HepG2 (cell line): ENCODE data around the gene FEV. TPM values are rescaled to one million over a fixed set of nuclear protein-coding genes. Genes with fewer than 3 reads are reported as not detected.

Experiments
- ARNT2 ChIP-seq: sonication (generic); formaldehyde crosslinking; IDR thresholded peaks from 2 replicates; pipeline ENCODE4 v1.8.0; 2022; ENCODE audit warnings: mild to moderate bottlenecking, low read depth, missing genetic modification reagents, moderate library complexity
- GLI4 ChIP-seq: sonication (generic); formaldehyde crosslinking; IDR thresholded peaks from 2 replicates; pipeline ENCODE4 v1.5.1; 2020; ENCODE audit warnings: missing genetic modification reagents, mild to moderate bottlenecking, moderate library complexity, borderline replicate concordance
- HOXD1 ChIP-seq: sonication (generic); formaldehyde crosslinking; IDR thresholded peaks from 2 replicates; pipeline ENCODE4 v1.5.0; 2020; ENCODE audit warnings: missing genetic modification reagents
- KDM6A ChIP-seq: IDR thresholded peaks from 2 replicates; pipeline ENCODE4 v1.6.1; 2016; ENCODE audit warnings: low read depth
- NR3C1 ChIP-seq: sonication (generic); formaldehyde crosslinking; IDR thresholded peaks from 2 replicates; pipeline ENCODE4 v1.4.0; 2020; ENCODE audit warnings: missing genetic modification reagents
- SALL1 ChIP-seq: sonication (generic); formaldehyde crosslinking; IDR thresholded peaks from 2 replicates; pipeline ENCODE4 v1.8.0; 2022; ENCODE audit warnings: mild to moderate bottlenecking, missing genetic modification reagents
- SSRP1 ChIP-seq: IDR thresholded peaks from 2 replicates; pipeline ENCODE4 v1.6.1; 2016; ENCODE audit warnings: control low read depth
- ZBTB21 ChIP-seq: sonication (generic); formaldehyde crosslinking; IDR thresholded peaks from 2 replicates; pipeline ENCODE4 v1.4.0; 2020; ENCODE audit warnings: missing genetic modification reagents
- ZBTB8A ChIP-seq: sonication (generic); formaldehyde crosslinking; IDR thresholded peaks from 2 replicates; pipeline ENCODE4 v1.4.0; 2020; ENCODE audit warnings: mild to moderate bottlenecking, low read depth, missing genetic modification reagents, borderline replicate concordance
- ZNF160 ChIP-seq: sonication (generic); formaldehyde crosslinking; IDR thresholded peaks from 2 replicates; pipeline ENCODE4 v1.8.0; 2022; ENCODE audit warnings: mild to moderate bottlenecking, inconsistent platforms, missing genetic modification reagents
- ZNF20 ChIP-seq: sonication (generic); formaldehyde crosslinking; IDR thresholded peaks from 2 replicates; pipeline ENCODE4 v1.4.0; 2020; ENCODE audit warnings: mild to moderate bottlenecking, moderate library complexity, missing genetic modification reagents
- ZNF234 ChIP-seq: sonication (generic); formaldehyde crosslinking; conservative IDR thresholded peaks from 2 replicates; pipeline ENCODE4 v1.5.1; 2020; ENCODE audit warnings: mild to moderate bottlenecking, missing genetic modification reagents
- ZNF282 ChIP-seq: fragments of 450-650 bp; IDR thresholded peaks from 2 replicates; pipeline ENCODE4 v1.6.1; 2018; ENCODE audit not compliant: partially characterized antibody
- ZNF335 ChIP-seq: sonication (generic); formaldehyde crosslinking; IDR thresholded peaks from 2 replicates; pipeline ENCODE4 v1.4.0; 2020; ENCODE audit warnings: missing genetic modification reagents
- ZNF552 ChIP-seq: sonication (generic); formaldehyde crosslinking; IDR thresholded peaks from 2 replicates; pipeline ENCODE4 v1.9.0; 2022; ENCODE audit warnings: missing genetic modification reagents, mild to moderate bottlenecking, borderline replicate concordance
- ZNF652 ChIP-seq: IDR thresholded peaks from 2 replicates; pipeline ENCODE4 v1.6.1; 2016; ENCODE audit warnings: low read depth, borderline replicate concordance
- ZNF709 ChIP-seq: sonication (generic); formaldehyde crosslinking; IDR thresholded peaks from 2 replicates; pipeline ENCODE4 v1.5.0; 2020; ENCODE audit warnings: mild to moderate bottlenecking, missing genetic modification reagents
- ZNF749 ChIP-seq: sonication (generic); formaldehyde crosslinking; IDR thresholded peaks from 2 replicates; pipeline ENCODE4 v1.8.0; 2022; ENCODE audit warnings: mild to moderate bottlenecking, missing genetic modification reagents, moderate library complexity, borderline replicate concordance
- polyA plus RNA-seq, 8 experiments: library from polyadenylated mRNA; depleted of rRNA in 3 of 8; stranded (reverse) in 7 of 8; unstranded in 1 of 8; fragments of >200 nt; fragmentation: Illumina TruSeq in 4 of 8; extraction: Trizol in 4 of 8; gene quantifications; 2 replicates each; pipeline versions ENCODE4 v1.2.1 to v1.2.3, GENCODE V29; 2011 to 2016; ENCODE audit warnings: low read depth in 4 of 8, missing spikeins in 1 of 8, mixed read lengths in 1 of 8; ENCODE audit not compliant: insufficient read depth in 1 of 8
- total RNA-seq, 5 experiments: library from RNA; depleted of rRNA; stranded (reverse); fragments of >200 nt; fragmentation: Illumina TruSeq; extraction: Trizol; gene quantifications; 2 replicates each; pipeline ENCODE4 v1.2.3, GENCODE V29; 2016; ENCODE audit warnings: low read depth in 1 of 5
- TF ChIP-seq, protein P1 (sequence below): IDR thresholded peaks from 2 replicates; pipeline ENCODE4 v1.6.1; 2016; ENCODE audit warnings: low read depth, borderline replicate concordance
- TF ChIP-seq, protein P2 (sequence below): fragments of 450-650 bp; IDR thresholded peaks from 2 replicates; pipeline ENCODE4 v1.6.1; 2017
- TF ChIP-seq, protein P3 (sequence below): sonication (generic); formaldehyde crosslinking; IDR thresholded peaks from 2 replicates; pipeline ENCODE4 v1.4.0; 2020; ENCODE audit warnings: missing genetic modification reagents
- TF ChIP-seq, protein P4 (sequence below): sonication (generic); formaldehyde crosslinking; IDR thresholded peaks from 2 replicates; pipeline ENCODE4 v1.4.0; 2020; ENCODE audit warnings: missing genetic modification reagents
- TF ChIP-seq, protein P5 (sequence below): IDR thresholded peaks from 2 replicates; pipeline ENCODE4 v1.6.1; 2016; ENCODE audit warnings: control low read depth
- TF ChIP-seq, protein P6 (sequence below): IDR thresholded peaks from 2 replicates; pipeline ENCODE4 v1.6.1; 2012; ENCODE audit warnings: inconsistent platforms
- TF ChIP-seq, protein P7 (sequence below): sonication (generic); formaldehyde crosslinking; IDR thresholded peaks from 2 replicates; pipeline ENCODE4 v1.4.0; 2020; ENCODE audit warnings: mild to moderate bottlenecking, missing genetic modification reagents

The FEV gene
- total and polyA plus RNA-seq, 2 of the 13 experiments (the other 11 are each of a cell fraction or from before 2014, with no cell fraction given): not detected

DNA sequence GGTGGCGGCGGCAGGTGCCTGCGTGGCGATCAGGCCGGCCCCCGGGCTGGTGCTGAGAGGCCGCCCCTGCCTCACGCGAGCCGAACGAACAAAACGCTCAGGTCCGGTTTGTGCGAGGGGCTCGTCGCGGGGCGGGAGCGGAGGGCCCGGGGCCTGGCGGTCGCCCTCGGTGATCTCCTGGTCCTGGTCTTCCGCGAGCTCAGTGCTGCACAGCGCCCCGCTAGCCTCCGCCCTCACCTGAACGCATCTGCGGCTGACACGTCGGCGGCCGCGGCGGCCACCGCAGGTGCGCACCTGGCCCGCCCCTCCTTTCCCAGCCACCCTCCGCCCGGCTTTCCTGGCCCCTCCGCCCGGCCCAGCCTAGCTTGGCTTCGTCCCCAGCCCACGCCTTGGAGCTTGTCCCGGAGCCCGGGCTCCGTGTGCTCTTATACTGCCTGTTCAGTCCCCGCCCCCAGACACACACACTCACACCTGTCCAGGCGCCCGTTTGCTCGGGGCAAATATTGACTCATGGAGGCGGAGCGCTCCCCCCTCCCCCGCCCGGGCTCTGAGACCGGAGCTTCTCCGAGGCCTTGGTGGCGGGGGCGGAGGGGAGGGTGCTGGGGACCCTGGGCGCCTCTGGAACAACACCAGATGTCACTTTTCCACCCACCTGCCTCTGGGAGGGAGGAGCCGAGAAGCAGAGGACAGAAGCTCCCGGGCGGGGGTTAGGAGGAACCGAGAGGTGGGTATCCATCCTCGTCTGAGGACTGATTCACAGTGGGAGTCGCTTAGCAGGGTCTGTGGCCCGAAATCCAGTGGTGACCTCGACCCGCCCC, 16.8 kb upstream of the FEV start (continued):
- TF ChIP-seq ZNF552: 0 out of 2 replicates have a peak, but pooled peaks have one; percentile 8
- TF ChIP-seq ZNF282: no peak
- TF ChIP-seq, protein P1, sequence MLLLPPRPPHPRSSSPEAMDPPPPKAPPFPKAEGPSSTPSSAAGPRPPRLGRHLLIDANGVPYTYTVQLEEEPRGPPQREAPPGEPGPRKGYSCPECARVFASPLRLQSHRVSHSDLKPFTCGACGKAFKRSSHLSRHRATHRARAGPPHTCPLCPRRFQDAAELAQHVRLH (CRISPR knock-in tag): no peak; the same call in 1 of the 2 replicates
- TF ChIP-seq, protein P2, sequence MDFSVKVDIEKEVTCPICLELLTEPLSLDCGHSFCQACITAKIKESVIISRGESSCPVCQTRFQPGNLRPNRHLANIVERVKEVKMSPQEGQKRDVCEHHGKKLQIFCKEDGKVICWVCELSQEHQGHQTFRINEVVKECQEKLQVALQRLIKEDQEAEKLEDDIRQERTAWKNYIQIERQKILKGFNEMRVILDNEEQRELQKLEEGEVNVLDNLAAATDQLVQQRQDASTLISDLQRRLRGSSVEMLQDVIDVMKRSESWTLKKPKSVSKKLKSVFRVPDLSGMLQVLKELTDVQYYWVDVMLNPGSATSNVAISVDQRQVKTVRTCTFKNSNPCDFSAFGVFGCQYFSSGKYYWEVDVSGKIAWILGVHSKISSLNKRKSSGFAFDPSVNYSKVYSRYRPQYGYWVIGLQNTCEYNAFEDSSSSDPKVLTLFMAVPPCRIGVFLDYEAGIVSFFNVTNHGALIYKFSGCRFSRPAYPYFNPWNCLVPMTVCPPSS: no peak
- TF ChIP-seq ZNF652 (CRISPR knock-in tag): no peak
- no peak for TF ChIP-seq KDM6A (CRISPR knock-in tag)
- TF ChIP-seq ZBTB21: no peak
- TF ChIP-seq HOXD1 (CRISPR knock-in tag): peak; percentile 85; the same call in 1 of the 2 replicates
- no peak for TF ChIP-seq ZNF234 (CRISPR knock-in tag)
- TF ChIP-seq ZNF160 (CRISPR knock-in tag): peak; percentile 65; the same call in 1 of the 2 replicates
- TF ChIP-seq, protein P3, sequence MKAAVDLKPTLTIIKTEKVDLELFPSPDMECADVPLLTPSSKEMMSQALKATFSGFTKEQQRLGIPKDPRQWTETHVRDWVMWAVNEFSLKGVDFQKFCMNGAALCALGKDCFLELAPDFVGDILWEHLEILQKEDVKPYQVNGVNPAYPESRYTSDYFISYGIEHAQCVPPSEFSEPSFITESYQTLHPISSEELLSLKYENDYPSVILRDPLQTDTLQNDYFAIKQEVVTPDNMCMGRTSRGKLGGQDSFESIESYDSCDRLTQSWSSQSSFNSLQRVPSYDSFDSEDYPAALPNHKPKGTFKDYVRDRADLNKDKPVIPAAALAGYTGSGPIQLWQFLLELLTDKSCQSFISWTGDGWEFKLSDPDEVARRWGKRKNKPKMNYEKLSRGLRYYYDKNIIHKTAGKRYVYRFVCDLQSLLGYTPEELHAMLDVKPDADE: no peak
- TF ChIP-seq, protein P4, sequence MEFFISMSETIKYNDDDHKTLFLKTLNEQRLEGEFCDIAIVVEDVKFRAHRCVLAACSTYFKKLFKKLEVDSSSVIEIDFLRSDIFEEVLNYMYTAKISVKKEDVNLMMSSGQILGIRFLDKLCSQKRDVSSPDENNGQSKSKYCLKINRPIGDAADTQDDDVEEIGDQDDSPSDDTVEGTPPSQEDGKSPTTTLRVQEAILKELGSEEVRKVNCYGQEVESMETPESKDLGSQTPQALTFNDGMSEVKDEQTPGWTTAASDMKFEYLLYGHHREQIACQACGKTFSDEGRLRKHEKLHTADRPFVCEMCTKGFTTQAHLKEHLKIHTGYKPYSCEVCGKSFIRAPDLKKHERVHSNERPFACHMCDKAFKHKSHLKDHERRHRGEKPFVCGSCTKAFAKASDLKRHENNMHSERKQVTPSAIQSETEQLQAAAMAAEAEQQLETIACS: 0 out of 2 replicates have a peak, but pooled peaks have one; percentile 31
- no peak for TF ChIP-seq SSRP1 (CRISPR knock-in tag)
- no peak for TF ChIP-seq NR3C1 (CRISPR knock-in tag)
- TF ChIP-seq, protein P5, sequence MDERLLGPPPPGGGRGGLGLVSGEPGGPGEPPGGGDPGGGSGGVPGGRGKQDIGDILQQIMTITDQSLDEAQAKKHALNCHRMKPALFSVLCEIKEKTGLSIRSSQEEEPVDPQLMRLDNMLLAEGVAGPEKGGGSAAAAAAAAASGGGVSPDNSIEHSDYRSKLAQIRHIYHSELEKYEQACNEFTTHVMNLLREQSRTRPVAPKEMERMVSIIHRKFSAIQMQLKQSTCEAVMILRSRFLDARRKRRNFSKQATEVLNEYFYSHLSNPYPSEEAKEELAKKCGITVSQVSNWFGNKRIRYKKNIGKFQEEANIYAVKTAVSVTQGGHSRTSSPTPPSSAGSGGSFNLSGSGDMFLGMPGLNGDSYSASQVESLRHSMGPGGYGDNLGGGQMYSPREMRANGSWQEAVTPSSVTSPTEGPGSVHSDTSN (CRISPR knock-in tag): no peak
- TF ChIP-seq ZBTB8A (CRISPR knock-in tag): no peak; the same call in 1 of the 2 replicates
- TF ChIP-seq, protein P6, sequence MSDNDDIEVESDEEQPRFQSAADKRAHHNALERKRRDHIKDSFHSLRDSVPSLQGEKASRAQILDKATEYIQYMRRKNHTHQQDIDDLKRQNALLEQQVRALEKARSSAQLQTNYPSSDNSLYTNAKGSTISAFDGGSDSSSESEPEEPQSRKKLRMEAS: peak; percentile 85
- TF ChIP-seq ZNF709 (CRISPR knock-in tag): 0 out of 2 replicates have a peak, but pooled peaks have one; percentile 50
- TF ChIP-seq ZNF749 (CRISPR knock-in tag): 0 out of 2 replicates have a peak, but pooled peaks have one; percentile 51
- TF ChIP-seq GLI4 (CRISPR knock-in tag): no peak; the same call in 1 of the 2 replicates
- TF ChIP-seq ZNF335 (CRISPR knock-in tag): no peak
- TF ChIP-seq SALL1 (CRISPR knock-in tag): peak; percentile 74
- no peak; the same call in 1 of the 2 replicates for TF ChIP-seq ARNT2 (CRISPR knock-in tag)
- TF ChIP-seq, protein P7, sequence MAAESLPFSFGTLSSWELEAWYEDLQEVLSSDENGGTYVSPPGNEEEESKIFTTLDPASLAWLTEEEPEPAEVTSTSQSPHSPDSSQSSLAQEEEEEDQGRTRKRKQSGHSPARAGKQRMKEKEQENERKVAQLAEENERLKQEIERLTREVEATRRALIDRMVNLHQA (CRISPR knock-in tag): no peak
- TF ChIP-seq ZNF20: no peak; the same call in 1 of the 2 replicates
